Hematopoietic multipotent progenitor cell (in vitro differentiated cells): ENCODE data around the gene GRAMD1A. TPM values are rescaled to one million over a fixed set of nuclear protein-coding genes. Genes with fewer than 3 reads are reported as not detected.

Experiments used
- DNase-seq, 3 donors: peaks; one replicate each; pipeline ENCODE4 v3.0.0-alpha.2; 2011 to 2015; ENCODE audit warnings: low read depth in 2 of 3, low spot score in 2 of 3
- total RNA-seq: library from RNA; depleted of rRNA; stranded (reverse); fragments of >200 nt; gene quantifications from one replicate; pipeline ENCODE4 v1.2.3, GENCODE V29; 2012

Gene GRAMD1A
- total RNA-seq, 1 donor = 57.4 TPM

DNA sequence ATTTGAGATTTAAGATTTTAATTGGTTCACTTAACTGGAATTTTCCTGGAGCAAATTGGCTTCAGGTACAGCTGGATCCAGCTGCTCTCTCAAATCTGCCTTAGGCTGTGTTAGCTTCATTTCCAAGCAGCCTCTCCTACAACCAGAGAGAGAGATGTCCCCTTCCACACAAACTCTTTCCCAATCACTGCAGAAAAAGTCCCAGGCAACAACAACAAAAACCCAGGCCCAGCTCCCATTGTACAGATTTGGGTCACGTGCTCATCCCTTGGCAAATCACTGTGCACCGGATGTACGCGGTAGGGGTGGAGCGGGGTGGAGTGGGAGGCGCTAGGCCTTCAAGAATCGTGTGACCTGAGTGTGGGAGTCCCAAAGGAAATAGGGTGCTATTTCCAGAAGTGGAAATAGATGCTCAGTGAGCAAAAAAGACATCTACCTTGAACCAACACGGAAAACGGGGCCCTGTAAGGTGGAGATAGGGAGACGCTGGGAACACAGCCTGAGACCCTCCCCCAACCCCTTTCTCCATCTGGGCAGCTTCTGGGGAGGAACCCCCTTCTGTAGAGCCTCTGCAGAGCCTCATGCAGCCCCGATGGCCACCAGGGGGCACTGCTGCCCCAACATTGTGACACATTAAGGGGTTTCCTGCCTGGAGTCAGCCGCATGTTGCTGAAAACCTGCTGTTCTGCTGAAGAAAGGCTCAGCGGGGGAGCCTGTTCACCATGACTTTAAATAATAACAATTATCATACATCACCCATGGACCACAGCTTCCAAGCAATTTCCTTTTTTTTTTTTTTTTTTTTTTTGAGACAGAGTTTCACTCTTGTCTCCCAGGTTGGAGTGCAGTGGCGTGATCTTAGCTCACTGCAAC lies 66.8 kb downstream of the GRAMD1A start:
- peak; percentile 73 to 94 (median 89) for DNase-seq

DNA sequence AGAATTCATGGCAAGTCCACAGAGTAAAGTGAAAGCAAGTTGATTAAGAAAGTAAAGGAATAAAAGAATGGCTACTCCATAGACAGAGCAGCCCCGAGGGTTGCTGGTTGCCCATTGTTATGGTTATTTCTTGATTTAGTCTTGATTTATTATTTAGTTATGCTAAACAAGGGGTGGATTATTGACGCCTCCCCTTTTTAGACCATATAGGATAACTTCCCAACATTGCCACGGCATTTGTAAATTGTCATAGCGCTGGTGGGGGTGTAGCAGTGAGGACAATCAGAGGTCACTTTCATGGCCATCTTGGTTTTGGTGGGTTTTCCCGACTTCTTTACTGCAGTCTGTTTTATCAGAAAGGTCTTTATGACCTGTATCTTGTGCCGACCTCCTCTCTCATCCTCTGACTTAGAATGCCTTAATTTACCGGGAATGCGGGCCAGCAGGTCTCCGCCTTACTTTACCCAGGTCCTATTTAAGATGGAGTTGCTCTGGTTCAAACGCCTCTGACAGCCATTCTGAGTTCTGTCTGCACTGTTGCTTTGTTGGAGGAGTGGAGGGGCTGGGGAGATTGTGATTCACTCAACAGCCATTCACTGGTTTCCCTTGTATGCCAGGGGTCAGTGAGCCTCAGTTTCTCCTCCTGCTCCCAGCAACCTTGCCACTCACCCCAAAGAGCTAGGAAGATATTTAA lies 69.0 kb downstream of the GRAMD1A start:
- no peak for DNase-seq

DNA sequence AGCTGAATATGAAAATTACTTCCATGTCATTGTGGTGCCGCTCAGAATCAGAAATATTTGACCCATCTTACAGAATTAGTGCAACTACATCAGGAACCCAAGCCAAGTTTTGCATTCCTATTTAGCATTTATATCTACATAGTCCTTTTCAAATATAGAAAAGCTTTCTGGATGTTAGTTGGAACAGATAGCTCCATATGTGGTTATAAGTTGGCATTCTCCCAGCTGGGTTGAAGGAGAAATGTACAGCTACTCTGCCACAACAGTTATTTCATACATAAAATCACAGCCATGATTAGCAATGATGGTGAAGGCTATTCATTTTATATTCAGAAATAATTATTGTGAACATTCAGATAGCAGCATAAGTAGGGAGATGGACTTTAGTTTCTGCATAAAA lies 69.6 kb downstream of the GRAMD1A start:
- DNase-seq = no peak

DNA sequence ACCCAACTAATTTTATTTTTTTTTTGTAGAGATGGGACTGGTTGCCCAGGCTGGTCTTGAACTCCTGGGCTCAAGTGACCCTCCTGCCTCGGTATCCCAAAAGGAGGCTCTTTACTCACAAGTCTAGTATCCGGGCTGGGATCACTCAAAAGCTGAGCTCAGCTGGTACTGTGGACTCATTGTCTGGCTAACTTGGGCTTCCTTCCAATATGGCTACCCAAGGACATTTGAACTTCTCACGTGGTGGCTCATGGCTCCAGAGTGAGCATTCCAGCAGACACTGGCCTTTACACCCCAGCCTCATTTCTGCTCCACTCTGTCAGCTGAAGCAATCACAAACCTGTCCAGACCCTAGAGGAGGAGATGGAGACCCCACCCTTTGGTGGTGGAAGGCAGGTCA lies 70.3 kb downstream of the GRAMD1A start:
- DNase-seq = no peak

DNA sequence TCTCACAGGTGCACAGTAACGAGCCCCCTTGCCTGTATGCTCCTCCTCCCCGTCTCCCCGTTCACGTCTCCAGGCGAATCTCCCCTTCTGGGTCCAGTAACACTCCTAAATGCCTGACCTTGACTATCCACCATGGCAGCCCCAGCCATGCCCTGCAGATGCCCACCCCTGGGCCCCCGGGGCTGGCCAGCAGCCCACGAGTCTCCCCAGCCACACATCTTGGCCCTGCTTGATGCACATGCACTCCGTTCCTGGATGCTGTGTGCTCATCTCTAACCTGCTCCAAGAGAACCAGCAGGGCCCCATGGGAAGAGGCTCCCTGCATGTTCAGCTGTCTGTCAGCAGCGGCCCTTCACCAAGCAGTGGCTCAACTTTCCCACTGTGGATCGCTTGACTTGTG lies 73.4 kb downstream of the GRAMD1A start:
- DNase-seq = no peak

DNA sequence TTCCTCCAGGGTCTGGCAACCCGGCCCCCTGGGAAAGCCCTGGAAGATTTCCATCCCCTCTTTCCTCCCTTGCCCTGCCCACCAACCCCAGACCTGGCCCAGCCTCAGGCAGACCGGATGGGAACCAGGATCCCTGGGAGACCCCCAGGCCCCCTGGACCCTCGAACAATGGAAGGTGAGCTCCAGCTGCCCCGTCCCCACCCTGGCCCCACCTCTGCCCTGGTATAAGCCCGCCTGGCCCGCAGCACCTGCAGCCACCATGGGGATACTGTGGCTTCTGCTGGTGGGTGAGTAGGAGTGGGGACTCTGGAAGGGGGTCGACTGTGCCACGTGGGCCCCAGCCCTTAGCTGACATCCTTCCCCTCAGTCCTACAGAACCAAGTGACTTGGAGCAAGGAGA lies 73.8 kb downstream of the GRAMD1A start:
- no peak for DNase-seq

DNA sequence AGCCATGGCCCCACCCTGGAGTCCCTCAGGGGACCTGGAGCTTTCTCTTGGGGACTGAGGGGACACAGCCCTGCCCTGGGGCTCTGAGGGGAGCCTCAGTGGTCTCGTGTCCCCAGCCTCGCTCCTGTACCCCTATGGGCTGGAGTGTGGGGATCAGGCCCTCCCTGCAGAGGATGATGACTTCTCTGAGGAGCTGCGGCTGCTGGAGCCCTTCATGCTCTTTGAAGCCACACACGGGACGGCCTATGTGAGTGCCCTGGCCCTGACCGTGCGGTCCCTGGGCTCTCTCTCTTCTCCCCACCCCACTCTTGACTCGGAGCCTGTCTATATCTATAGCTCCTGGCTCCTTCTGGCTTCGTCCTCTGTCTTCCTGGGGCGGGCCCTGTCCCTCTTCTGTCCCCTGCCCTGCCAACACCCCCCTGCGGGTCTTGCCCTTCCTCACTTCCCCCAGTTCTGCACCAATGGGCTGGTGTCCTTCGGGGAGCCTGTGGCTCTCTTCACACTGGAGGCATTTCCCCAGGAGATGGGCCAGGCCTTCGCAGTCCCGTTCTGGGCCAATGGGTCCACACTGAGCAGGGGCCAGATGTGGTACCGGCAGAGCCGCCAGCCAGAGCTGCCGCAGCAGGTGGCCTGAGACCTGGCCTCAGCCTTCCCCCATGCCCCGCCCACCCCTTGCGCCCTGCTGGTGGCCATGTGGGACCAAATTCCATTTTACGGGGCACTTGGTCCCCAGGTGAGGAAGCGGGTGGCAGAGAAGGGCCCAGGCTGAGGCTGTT lies 74.5 kb downstream of the GRAMD1A start:
- no peak for DNase-seq

DNA sequence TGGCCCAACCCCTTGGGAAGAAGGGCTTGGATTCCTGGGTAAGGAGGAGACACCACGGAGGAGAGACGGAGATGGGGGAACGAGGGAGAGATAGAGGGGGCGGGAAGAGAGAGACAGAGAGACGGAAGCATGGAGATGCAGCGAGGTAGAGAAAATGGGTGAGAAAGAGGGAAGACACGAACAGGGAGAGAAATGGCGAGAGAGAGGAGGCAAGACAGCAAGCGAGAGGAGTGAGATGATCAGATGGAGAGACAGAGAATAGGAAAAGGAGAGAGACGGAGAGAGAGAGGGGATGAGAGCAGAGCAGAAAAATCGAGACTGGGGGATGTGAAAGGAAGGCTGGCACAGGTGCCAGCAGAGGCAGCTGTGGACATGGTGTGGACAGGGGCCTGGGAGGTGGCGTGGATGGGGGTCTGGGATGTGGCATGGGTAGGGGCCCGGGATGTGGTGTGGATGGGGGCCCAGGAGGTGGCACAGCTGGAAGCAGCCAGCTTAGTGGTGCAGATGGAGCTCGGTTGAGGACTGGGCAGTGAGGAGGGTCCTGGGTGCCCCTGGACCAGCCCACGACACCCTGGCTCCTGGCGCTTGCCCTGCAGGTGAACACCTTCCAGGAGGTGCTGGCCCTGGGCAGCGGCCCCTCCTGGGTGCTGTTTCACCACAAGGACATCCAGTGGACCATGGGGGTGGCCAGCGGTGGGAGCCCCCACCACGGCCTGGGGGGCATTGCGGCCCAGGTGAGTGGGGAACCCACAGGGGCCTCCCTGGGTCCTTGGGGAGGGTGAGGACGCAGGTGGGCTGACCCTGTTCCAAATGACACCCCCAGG lies 75.3 kb downstream of the GRAMD1A start:
- no peak for DNase-seq

DNA sequence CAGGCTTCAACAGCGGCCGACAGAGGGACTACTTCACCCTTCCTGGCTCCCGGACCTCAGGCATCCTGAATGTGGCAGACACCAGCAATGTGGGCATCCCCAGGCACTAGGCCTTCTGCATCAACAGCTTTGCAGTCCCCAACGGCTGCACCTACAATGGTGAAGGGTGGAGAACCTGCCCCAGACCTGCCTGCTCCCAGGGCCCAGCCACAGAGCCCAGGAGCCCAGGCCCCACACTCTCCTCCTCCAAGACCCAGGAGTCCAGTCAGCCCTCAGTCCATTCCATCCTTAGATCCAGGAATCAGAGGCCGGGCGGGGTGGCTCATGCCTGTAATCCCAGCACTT lies 75.9 kb downstream of the GRAMD1A start:
- DNase-seq = no peak

Other genes with a start within 250 kb of the GRAMD1A start
- 7.8 TPM for gene ZNF599, start 227.1 kb upstream of the GRAMD1A start, total RNA-seq
- gene ZNF30, start 73.4 kb upstream of the GRAMD1A start, total RNA-seq = 1.6 TPM
- gene ZNF792, start 36.1 kb upstream of the GRAMD1A start, total RNA-seq = 36.9 TPM
- 1.9 TPM for gene SCN1B, start 30.1 kb downstream of the GRAMD1A start, total RNA-seq
- gene HPN, start 41.4 kb downstream of the GRAMD1A start, total RNA-seq = under 0.01 TPM
- 0.81 TPM for gene FXYD3, start 115.5 kb downstream of the GRAMD1A start, total RNA-seq
- gene LGI4, start 134.7 kb downstream of the GRAMD1A start, total RNA-seq = 0.27 TPM
- gene FXYD1, start 138.5 kb downstream of the GRAMD1A start, total RNA-seq = not detected
- not detected for gene FXYD7, start 142.9 kb downstream of the GRAMD1A start, total RNA-seq
- gene FXYD5, start 154.4 kb downstream of the GRAMD1A start, total RNA-seq = 319 TPM
- gene FAM187B, start 228.4 kb downstream of the GRAMD1A start, total RNA-seq = not detected
- gene LSR, start 248.7 kb downstream of the GRAMD1A start, total RNA-seq = 14.3 TPM